ENCODE results near the gene H19. TPM values are rescaled to one million over a fixed set of nuclear protein-coding genes. Genes with fewer than 3 reads are reported as not detected.

The H19 gene
- total RNA-seq, 1 donor = 4.3 TPM

GRCh38 chr11:2015025-2015424 lies 17.4 kb upstream of the H19 start:
- no peak for DNase-seq (ENCODE audit: insufficient read length, low spot score, missing footprints)
- H3K9me3 ChIP-seq (ENCODE audit: low read depth, low read length) = no peaks in the 10 kb centered on the region
- H3K4me2 ChIP-seq (ENCODE audit: insufficient read depth, low read length) = no peak overlapping the region
- no peaks in the 10 kb centered on the region for H4K20me1 ChIP-seq (ENCODE audit: insufficient read depth, low read length)
- H3K27ac ChIP-seq (ENCODE audit: low read depth, low read length) = no peak overlapping the region
- TF ChIP-seq CTCF (IDR thresholded peaks at IDR 0.05; ENCODE audit: extremely low read depth, low read depth, low read length) = no peak
- no peak overlapping the region for H3K4me3 ChIP-seq (ENCODE audit: insufficient read depth, low read length)
- no peaks in the 10 kb centered on the region for H3K36me3 ChIP-seq (ENCODE audit: insufficient read depth, low read length)
- H3K4me1 ChIP-seq (ENCODE audit: insufficient read depth, low read length) = no peaks in the 10 kb centered on the region
- H3K79me2 ChIP-seq (ENCODE audit: insufficient read depth, low read length) = no peaks in the 10 kb centered on the region
- no peak overlapping the region for H2AFZ ChIP-seq (ENCODE audit: low read length)
- no peaks in the 10 kb centered on the region for H3K27me3 ChIP-seq (ENCODE audit: insufficient read depth, low read length)

GRCh38 chr11:2012440-2012839 lies 14.8 kb upstream of the H19 start:
- H3K4me1 ChIP-seq (ENCODE audit: insufficient read depth, low read length) = no peaks in the 10 kb centered on the region
- H3K27ac ChIP-seq (ENCODE audit: low read depth, low read length) = no peak overlapping the region
- H3K36me3 ChIP-seq (ENCODE audit: insufficient read depth, low read length) = no peaks in the 10 kb centered on the region
- no peak overlapping the region for H3K4me3 ChIP-seq (ENCODE audit: insufficient read depth, low read length)
- no peak for TF ChIP-seq CTCF (IDR thresholded peaks at IDR 0.05; ENCODE audit: extremely low read depth, low read depth, low read length)
- H4K20me1 ChIP-seq (ENCODE audit: insufficient read depth, low read length) = no peaks in the 10 kb centered on the region
- no peak overlapping the region for H2AFZ ChIP-seq (ENCODE audit: low read length)
- no peaks in the 10 kb centered on the region for H3K79me2 ChIP-seq (ENCODE audit: insufficient read depth, low read length)
- H3K27me3 ChIP-seq (ENCODE audit: insufficient read depth, low read length) = no peaks in the 10 kb centered on the region
- no peak for DNase-seq (ENCODE audit: insufficient read length, low spot score, missing footprints)
- H3K4me2 ChIP-seq (ENCODE audit: insufficient read depth, low read length) = no peak overlapping the region
- H3K9me3 ChIP-seq (ENCODE audit: low read depth, low read length) = no peaks in the 10 kb centered on the region

- Histone ChIP-seq H2AFZ (ENCODE audit: low read length) (no peak overlapping the region), H3K79me2 (ENCODE audit: insufficient read depth, low read length) (no peaks in the 10 kb centered on the region), H3K4me3 (ENCODE audit: insufficient read depth, low read length) (no peak overlapping the region), H3K27me3 (ENCODE audit: insufficient read depth, low read length) (no peaks in the 10 kb centered on the region), H4K20me1 (ENCODE audit: insufficient read depth, low read length) (no peaks in the 10 kb centered on the region), H3K27ac (ENCODE audit: low read depth, low read length) (no peak overlapping the region), H3K4me2 (ENCODE audit: insufficient read depth, low read length) (no peak overlapping the region), H3K4me1 (ENCODE audit: insufficient read depth, low read length) (no peaks in the 10 kb centered on the region), H3K36me3 (ENCODE audit: insufficient read depth, low read length) (no peaks in the 10 kb centered on the region), H3K9me3 (ENCODE audit: low read depth, low read length) (no peaks in the 10 kb centered on the region)
- DNase-seq (ENCODE audit: insufficient read length, low spot score, missing footprints) = no peak
- no peak for TF ChIP-seq CTCF (IDR thresholded peaks at IDR 0.05; ENCODE audit: extremely low read depth, low read depth, low read length)
These were observed 6.8 kb upstream of the H19 start for GRCh38 chr11:2004466-2004865.

- Histone ChIP-seq H3K4me1 (ENCODE audit: insufficient read depth, low read length) (no peaks in the 10 kb centered on the region), H3K36me3 (ENCODE audit: insufficient read depth, low read length) (no peaks in the 10 kb centered on the region), H3K79me2 (ENCODE audit: insufficient read depth, low read length) (no peaks in the 10 kb centered on the region), H2AFZ (ENCODE audit: low read length) (no peak overlapping the region), H3K27ac (ENCODE audit: low read depth, low read length) (no peak overlapping the region), H3K4me2 (ENCODE audit: insufficient read depth, low read length) (no peak overlapping the region), H3K27me3 (ENCODE audit: insufficient read depth, low read length) (no peaks in the 10 kb centered on the region), H3K9me3 (ENCODE audit: low read depth, low read length) (no peaks in the 10 kb centered on the region), H3K4me3 (ENCODE audit: insufficient read depth, low read length) (no peak overlapping the region), H4K20me1 (ENCODE audit: insufficient read depth, low read length) (no peaks in the 10 kb centered on the region)
- no peak for TF ChIP-seq CTCF (IDR thresholded peaks at IDR 0.05; ENCODE audit: extremely low read depth, low read depth, low read length)
- no peak for DNase-seq (ENCODE audit: insufficient read length, low spot score, missing footprints)
These were observed 5.2 kb upstream of the H19 start for GRCh38 chr11:2002807-2003206.

All from osteoblast (primary cell).